NCI-H2227 (cell line): ENCODE data around the gene DPP6.

ENCODE experiments used
- DNase-seq: peaks from one replicate; lab custom pipeline; 2025; ENCODE audit not compliant: unreplicated experiment; lab: John Stamatoyannopoulos, UW

Gene DPP6

DNA sequence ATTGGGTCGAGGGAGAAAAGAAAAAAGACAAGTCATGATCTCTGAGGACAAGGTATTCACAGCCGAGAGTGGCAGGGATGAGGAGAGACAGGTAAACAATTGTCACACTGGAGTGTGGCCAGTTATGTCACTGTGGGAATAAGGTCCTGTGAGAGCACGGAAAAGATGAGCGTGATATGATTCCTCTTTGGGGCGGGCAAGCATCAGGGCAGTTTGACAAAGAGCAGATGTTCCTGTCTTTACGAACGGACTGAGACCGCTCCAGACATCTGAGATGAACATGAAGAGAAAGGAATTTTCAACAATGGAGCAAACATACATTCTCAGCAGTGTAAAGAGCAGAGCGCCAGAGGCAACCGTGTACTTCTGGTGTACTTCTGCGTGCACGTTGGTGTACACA is 278.1 kb downstream of the DPP6 start:
- DNase-seq: no peak

DNA sequence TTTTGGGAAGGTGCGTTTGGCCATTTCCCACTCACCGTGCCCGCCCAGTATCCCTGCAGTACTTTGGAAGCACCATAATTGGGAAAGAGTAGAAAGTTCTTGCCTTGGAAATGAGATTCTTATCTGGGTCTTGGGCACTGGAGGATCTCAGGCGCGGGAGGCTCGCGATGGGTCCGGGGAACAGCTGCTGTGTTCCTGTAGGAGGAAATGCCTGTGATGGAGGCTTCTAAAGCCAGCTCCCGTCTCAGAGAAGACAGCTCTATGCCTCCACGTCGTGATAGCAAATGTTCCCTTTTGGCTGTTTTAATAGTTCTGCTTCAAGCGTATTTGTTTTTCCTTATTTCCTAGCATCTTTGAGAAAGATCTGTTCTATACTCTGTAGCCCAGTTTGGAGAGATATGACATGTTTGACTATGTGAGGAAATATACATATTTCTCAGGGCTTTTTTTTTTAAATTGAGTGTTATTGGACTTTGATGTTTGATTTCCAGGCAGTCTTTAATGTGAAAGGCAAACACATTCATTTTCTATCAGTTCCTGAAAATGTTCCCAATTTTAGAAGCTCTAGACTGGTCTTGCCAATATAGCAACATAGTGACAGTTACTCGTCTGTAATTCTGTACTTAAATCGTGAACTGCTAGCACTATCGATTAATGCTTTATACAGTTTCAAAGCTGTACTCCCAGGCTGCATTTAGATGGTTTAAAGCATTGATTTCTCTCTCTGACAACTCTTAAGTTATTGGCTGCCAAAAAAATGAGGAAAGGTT is 280.8 kb downstream of the DPP6 start:
- no peak for DNase-seq

DNA sequence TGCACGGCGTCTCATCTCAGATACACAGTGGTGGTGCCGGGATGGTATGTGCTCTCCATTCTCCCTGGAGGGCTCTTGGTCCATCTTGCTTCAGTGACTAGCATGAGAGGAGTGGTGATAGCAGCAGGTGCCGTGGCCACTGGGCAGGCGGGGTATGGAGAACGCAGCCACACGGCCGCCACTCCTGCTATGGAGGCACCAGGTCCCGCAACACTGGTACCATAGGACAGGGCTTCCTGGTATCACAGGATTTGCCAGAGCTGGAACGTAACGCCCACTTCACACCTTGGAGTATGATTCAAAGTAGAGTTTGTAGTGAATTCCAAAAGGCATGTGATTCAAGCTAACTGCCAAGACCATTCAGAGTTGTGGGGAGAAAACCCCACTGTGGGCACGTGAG is 284.1 kb downstream of the DPP6 start:
- no peak for DNase-seq

DNA sequence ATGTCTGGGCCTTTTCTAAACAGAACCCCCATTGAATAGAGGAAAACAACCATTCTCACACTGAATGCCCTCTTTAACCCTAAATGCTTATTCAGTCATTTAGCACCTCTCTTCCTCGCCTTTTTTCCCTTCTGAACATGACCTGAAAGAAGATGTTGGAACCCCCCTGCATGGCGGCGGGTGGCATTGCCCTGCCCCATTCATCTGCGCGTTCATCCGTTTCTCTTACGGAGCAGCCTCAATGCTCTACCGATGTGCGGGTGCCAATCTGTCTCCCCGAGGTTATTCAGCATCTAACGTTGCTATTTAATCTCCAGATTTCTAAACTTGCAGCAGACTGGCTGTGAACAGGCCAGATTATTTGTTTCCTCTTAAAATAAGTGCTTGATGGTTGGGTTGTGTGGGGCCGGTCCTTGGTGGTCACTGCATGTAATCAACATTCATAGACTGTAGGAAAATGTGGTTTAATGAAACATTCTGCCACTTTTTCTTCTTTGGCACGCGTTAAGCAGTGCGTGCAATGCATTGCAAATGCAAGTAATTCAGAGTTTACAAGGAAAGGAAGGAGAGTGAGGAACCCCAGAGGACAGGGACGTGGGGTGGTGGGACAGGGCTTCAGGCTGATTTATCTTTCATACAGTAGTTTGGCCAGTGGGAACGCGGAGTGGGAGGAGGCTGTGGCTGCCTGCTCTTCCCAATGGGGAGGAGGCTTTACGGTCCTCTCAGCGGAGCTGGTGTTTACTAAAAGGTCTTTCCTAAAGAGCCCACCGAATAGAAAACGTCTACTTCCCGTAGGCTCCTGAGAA is 286.7 kb downstream of the DPP6 start:
- no peak for DNase-seq

DNA sequence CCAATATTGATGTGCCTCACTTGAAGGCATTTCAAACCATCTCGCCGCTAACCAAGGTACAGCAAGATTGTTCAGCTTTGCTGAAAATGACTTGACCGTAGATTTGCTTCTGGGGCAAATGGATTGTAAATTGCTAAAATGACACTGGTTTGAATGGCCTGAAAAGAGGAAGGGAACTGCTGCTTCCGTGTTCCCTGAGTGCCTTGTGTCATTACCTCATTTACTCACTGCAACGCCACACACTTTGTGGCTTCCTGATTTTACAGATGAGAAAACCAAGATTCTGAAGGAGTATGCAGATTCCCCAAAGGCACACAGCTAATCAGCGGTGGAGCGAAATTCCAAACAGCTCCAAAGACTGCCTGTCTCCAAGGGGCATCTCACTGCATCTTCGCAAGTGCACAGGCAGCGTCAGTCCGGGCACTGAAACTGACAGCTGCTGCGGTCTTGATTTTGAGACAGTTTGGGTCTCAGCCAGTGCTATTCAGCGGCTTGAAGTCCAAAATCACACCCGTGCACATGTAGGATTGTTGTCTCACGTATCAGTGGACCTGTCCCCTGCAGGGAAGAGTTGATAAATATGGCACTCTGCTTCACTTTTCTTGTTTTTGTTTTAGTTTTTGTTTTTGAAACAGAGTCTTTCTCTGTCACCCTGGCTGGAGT is 290.9 kb downstream of the DPP6 start:
- DNase-seq: no peak

DNA sequence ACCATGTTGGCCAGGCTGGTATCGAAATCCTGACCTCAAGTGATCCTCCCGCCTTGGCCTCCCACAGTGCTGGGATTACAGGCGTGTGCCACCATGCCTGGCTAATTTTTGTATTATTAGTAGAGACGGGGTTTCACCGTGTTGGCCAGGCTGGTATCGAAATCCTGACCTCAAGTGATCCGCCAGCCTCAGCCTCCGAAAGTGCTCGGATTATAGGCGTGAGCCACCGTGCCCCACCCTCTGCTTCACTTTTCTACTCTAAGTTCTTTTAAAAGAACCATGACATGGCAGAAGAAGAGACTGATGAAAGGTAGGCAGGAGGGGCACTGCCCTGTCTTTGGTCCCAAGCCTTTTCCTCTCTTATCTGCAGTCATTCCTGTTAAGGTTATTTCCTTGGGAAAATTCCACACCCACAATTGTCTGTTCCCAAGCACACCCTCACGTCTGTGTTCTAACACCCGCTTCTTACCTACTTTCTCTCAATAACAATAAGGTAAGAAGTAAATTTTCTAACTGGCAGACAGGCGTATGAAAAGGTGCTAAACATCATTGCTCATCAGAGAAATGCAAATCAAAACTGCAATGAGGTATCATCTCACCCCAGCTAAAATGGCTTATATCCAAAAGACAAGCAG is 291.7 kb downstream of the DPP6 start:
- DNase-seq: no peak

DNA sequence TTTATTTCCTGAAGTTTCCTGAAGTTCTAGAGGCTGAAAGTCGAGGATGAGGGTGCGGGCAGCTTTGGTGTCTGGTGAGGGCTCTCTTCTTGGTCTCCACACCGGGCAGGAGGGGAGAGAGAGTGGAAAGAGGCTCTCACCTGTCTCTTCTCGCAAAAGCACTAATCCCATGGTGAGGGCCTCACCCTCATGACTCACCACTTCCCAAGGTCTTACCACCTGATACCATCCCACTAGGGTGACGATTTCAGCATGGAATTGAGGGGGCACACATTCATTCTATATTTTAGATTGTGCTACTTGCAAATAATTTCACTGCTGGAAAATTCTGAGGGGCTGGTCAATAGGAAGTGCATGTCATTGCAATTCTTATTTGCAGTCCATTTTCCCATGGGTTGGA is 292.9 kb downstream of the DPP6 start:
- no peak for DNase-seq

DNA sequence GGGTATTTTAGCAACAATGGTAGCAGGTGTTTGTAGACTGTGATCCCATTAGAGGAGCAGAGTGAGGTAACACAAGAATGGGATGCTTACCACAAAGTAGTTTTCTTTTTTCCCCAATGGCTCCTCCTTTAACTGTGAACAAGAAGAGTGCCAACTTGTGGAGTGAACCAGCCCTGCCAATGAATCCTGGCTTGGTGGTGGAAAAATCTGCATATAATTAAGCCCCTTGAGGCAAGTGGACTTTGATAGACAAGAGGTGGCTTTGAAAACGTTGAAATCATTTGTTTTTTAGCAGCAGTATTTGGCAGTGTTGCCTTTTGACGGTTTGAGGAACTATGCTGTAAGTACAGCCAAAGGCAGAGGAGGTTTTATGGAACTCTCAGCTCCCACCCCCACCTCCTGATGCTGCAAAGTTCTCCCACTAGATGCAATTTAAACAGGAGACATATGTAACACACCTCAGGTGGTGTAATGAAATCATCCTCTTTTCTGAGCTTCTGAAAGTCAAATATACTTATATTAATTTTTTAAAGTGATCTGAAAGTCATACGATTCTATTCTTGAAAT is 295.6 kb downstream of the DPP6 start:
- no peak for DNase-seq

DNA sequence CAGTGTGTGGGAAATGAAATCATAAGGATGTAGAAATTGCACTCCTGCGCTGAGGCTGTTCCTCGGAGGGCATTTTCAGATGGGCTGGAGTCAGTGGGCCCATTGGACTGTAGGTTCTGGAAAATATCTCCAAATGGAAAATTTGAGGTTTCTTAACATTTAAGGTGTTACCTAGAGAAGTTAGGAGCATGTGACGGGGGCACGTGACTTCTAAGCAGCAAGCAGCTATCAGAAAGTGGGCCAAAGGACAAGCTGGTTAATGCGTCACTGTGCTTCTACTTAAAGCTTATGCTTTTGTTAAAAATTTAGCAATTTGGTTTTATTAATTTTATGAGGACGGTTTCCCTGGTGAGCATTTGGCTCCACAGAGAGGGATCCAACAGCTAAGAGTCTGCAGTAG is 298.7 kb downstream of the DPP6 start:
- no peak for DNase-seq

DNA sequence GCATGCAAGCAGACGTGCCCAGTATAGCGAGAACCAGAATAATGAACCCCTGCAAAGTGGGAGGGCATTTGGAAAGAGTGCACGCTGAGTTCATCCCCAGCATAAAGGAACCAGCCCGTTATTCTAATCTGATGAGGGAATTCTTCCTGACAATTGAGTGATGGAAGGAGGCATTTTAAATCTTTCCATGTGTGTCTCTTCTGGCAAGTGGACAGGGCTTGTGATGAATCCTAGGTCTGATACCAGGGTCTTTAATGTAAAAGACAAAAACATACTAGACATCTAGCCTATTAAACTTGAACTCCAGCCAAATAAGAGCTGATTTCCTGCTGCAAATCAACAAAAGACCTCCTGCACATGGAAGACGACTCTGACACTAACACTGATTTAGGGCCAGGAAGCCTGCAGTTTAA is 301.2 kb downstream of the DPP6 start:
- DNase-seq: no peak

DNA sequence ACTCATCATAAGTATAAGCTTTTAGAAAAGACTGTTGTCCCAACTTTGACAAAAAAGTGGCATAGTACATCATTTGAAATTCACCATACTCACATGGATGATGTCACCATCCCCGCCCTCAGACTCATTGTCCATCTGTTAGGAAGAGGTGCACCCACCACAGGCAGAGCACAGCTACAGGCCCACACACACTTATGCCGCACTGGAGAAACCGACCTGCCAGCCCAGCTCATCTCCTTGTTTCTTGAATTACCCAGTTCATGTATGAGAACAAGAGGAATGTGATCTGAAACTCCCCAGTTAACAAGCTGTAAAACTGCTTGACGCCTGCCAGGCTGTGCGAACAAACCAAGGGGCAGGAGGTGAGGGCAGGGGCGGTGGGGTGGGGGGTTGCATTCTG is 312.0 kb downstream of the DPP6 start:
- DNase-seq: no peak

DNA sequence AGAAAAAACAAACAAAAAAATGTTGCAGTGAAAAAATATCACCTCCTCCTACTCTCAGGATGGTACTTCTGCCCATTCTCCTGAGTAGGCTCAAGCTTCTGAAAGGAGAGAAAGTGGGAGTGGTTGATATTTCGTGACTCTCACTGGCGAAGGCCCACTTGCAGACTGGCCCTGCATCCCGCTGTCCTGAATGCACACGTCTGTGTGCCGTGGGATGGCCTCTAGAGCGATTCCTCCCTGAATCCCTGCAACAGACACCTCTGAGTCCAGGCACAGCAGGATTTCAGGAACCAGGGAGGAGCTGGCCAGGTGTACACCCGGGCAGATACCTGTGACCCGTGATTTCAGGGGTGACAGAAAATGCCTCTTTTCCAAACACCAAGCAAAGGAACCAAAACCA is 319.2 kb downstream of the DPP6 start:
- no peak for DNase-seq

DNA sequence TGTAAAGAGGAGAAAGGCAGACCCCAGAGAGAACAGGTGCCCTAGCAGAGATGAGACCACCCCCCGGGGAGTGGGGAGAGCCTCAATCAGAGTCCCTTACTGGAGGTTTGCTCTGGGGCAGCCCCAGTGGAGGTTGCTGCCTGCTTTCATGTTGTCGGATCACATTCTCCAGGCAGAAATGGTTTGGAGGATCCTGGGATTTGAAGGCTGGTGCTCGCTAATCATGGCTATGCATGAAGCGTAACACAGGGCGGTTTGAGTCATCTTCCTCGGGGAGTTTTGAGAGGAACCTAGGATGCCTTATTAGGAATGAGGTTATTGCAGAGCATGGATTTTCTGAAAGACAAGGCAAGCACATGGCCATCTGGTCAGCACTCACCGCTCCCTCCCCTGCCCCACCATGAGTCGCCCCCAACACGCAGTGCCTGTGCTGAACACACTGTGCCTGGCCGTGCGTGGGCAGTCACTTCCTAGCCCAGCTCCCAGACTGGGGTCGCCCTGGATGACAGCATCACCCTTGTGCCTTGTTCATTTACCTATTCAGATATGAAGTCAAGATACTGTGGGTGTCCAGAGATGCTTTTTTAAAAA is 319.9 kb downstream of the DPP6 start:
- DNase-seq: no peak

DNA sequence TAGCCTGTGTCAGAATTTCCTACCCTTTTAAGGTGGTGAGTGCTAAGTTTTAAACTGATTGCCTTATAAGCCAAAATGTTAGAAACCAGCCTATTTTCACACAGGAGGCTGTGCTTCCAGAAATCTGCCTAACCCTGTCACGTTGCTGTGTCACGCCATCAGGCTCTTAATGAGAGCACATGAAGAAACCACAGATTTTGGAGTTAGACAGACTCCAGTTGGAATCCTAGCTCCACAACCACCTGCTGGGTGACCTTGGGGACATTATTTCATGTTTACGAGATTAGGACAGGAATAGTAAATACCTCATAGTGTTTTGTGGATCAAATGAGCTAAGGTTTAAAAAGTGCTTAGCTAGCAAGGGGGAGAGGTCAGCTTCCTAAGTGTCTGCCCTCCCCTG is 321.8 kb downstream of the DPP6 start:
- no peak for DNase-seq

DNA sequence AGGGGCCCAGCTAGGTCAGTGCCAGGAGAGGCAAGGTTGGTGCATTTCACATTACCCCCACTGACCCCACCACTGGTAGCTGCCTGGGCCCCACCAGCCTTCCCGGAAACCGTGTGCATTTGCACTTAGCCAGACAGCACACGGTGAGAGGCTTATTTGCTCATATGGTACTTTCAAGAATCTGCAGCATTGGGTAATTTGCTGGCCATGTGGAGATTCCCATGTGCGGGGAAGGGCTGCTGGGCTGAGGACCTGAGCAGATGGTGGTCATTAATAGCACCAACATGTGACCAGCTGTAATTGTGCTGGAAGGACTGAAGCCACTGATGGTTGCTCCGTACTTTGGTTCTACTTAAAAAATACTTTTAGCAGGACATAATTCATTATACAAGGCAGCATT is 323.8 kb downstream of the DPP6 start:
- DNase-seq: no peak

DNA sequence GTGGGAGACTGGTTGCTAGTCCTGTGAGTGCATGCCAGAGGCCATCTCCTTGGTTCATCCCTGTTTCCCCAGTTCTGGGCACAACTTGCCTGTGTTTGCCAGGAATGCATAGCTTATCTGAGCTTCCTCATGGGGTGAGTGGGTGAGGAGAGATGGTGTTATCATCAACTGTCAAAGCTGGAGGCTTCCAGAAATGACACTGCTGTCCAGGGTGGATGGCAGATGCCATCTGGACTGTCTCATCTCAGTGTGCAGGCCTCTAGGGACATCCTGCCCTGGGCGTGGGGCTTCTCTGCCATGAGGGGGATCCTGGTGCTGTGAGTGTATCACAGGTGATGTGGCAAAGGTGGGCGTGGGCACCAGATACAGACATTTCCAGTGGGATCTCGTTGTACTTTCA is 328.6 kb downstream of the DPP6 start:
- DNase-seq: no peak

DNA sequence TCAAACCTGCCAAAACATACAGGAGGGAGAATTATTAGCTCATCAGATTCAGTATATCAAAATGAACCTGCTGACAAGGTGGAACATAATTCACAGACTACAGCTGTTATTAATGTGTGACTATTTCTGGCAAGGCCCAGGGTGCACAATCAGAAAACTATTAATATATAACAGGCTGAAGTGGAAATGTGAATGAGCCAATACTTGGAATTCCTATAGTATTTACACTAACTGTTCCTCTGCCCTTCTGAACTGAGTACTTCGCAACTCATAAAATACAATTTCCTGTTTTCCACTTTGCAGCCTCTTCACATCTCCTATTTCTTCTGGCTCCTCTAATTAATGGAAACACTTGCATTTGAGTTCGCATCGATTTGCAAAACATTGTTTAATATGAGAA is 330.8 kb downstream of the DPP6 start:
- DNase-seq: no peak

DNA sequence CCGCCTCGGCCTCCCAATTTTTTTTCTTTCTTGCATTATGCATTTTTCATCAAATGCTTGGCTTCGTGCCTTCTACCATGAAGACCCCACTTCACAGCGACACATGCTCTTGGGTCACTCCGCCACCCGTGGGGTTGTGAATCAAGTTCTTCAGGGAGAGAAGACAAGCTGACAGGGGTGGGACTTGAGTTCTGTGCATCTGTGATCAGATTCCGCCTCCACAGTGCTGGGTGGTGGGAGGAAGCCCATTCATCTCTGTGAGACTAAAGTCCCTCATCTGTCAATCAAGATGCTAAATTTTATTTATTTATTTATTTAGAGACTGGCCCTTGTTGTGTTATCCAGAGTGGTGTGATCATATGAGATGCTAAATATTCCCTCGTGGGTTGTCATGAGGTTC is 333.0 kb downstream of the DPP6 start:
- no peak for DNase-seq

DNA sequence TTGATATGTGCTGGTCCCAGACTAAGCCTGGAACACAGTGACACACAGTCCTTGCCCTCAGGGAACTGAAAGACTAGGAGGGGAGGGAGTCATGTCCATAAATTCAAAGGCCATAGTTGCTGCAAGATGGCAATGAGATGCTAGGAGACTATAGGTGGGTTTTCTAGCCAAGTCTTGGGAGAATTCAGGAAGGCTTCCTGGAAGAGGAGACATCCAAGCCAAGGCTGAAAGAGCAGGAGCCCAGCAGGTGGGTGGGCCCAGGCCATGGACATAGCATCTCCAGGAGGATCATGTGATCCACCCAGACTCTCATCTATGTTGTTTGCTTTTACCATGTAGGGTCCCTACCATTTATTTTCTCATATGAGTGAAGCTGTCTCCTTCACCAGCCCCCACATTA is 335.1 kb downstream of the DPP6 start:
- DNase-seq: no peak

DNA sequence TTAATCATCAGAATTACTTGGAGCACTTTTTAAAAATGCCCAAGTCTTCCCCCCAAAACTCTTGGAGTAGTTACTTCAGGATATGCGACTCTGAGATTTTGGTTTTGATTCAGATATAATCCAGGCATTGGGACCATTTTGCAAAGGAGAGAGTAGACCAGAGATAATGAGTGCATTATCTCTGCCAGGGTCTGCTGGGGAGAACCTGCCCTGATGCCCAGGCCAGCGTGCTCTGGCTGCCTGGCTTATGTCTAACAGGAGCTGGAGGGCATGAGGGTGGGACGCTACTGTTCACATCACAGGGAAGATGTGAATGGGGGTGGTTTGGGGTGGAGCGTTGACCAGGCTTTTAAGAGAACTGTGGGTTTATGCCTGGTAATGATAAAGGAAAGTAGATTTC is 336.2 kb downstream of the DPP6 start:
- no peak for DNase-seq

DNA sequence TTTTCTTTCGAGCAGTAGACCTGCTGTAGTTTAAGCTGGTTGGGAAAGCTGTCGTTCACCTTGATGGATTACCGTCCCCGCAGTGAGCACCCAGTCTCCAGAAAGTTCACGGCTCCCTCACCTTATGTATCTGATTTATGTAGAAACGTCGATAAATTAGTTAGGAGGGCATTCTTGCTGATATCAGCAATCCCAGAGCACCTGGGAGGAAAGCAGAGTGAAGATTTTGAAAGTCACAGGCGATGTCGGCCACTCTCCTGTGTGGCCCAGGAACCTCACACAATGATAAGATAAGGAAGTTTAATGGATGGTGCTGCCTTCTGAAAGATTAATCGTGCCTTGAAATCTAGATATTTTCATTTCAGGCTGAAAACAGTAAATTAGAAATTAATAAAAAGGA is 336.8 kb downstream of the DPP6 start:
- DNase-seq: no peak
